Heart left ventricle (tissue), 16 donors: Measurements from ENCODE around the gene ATP11C. TPM values are rescaled to one million over a fixed set of nuclear protein-coding genes. Genes with fewer than 3 reads are reported as not detected.

Experiments used
- ATAC-seq, 4 donors: fragments of 200-7000 bp; cut with Tn5 transposase; one replicate each; pipeline ENCODE4 v1.9.1; 2020 to 2022; ENCODE audit warnings: moderate library complexity in 4 of 4, mild to moderate bottlenecking in 3 of 4, moderate number of reproducible peaks in 1 of 4
- DNase-seq, 5 donors: peaks; one replicate each; pipeline ENCODE4 v3.0.0-alpha.2; 2020
- H3K27ac ChIP-seq, 12 donors: fragments of 200-600 bp; sonication (generic) in 4 of 12; one replicate each; pipeline versions ENCODE4 v1.5.0 to v1.8.0; 2016 to 2022; ENCODE audit warnings: mild to moderate bottlenecking in 2 of 12
- H3K27me3 ChIP-seq, 9 donors: fragments of 200-600 bp; sonication (generic) in 2 of 9; one replicate each; pipeline versions ENCODE4 v1.5.1 to v1.8.0; 2016 to 2022; ENCODE audit warnings: mild to moderate bottlenecking in 3 of 9
- H3K36me3 ChIP-seq, 9 donors: fragments of 200-600 bp; sonication (generic) in 2 of 9; one replicate each; pipeline versions ENCODE4 v1.5.0 to v1.8.0; 2018 to 2022; ENCODE audit warnings: mild to moderate bottlenecking in 2 of 9
- H3K4me1 ChIP-seq, 12 donors: fragments of 200-600 bp; sonication (generic) in 4 of 12; one replicate each; pipeline versions ENCODE4 v1.5.0 to v1.8.0; 2016 to 2022; ENCODE audit warnings: mild to moderate bottlenecking in 3 of 12
- H3K4me3 ChIP-seq, 12 donors: fragments of 200-600 bp; sonication (generic) in 4 of 12; one replicate each; pipeline versions ENCODE4 v1.5.0 to v1.8.0; 2017 to 2022; ENCODE audit warnings: mild to moderate bottlenecking in 9 of 12, moderate library complexity in 4 of 12
- H3K9me3 ChIP-seq, 12 donors: fragments of 200-600 bp; sonication (generic) in 4 of 12; one replicate each; pipeline versions ENCODE4 v1.5.0 to v1.8.0; 2016 to 2022; ENCODE audit warnings: mild to moderate bottlenecking in 1 of 12
- POLR2A ChIP-seq, 2 donors: fragments of 450-650 bp; IDR thresholded peaks; one replicate each; pipeline ENCODE4 v1.6.1; 2017; ENCODE audit warnings: antibody characterized with exemption in 2 of 2, mild to moderate bottlenecking in 2 of 2, moderate library complexity in 2 of 2
- WGBS, 4 donors: extraction: QIAGEN DNeasy Blood & Tissue Kit in 2 of 4; methylation state at CpG; one replicate each; pipeline versions ENCODE4 v1.1.5 to v1.1.7; 2013 to 2018; 5-methylcytosine and 5-hydroxymethylcytosine counted together
- intact Hi-C, 10 donors: fragments of 100-400 bp; cut with DNase I; formaldehyde crosslinking; loops; one replicate each; pipeline versions ENCODE4 v1.11.1 to v1.14.2; 2022
- long read RNA-seq, 3 donors: library from polyadenylated mRNA; unstranded; transcript quantifications; one replicate each; pipeline ENCODE4 v2.0.0, GENCODE V29; 2020 to 2021
- polyA plus RNA-seq, 2 donors: library from polyadenylated mRNA; stranded (reverse); fragments of 200-250 nt; gene quantifications; one replicate each; pipeline ENCODE4 v1.2.3, GENCODE V29; 2013
- total RNA-seq, 9 donors: library from RNA; depleted of rRNA in 2 of 9; stranded (reverse); fragments of >200 nt in 2 of 9; fragmentation: NEBNext Ultra II Directional in 3 of 9; extraction: Animal tissue kit (Norgen Biotek cat#: 25700) in 3 of 9; gene quantifications; one replicate each; pipeline versions ENCODE4 v1.1.0 to v1.2.4, GENCODE V29; 2016 to 2023
- TF ChIP-seq, protein P1 (sequence below), 12 donors: fragments of 200-600 bp; sonication (generic) in 4 of 12; IDR thresholded peaks; one replicate each; pipeline versions ENCODE4 v1.5.0 to v1.8.0; 2018 to 2022; ENCODE audit warnings: antibody characterized with exemption in 12 of 12, mild to moderate bottlenecking in 5 of 12
- donor health status: ischemic (EF 13 %, LVEDD 7.1; RV severe dilation, severe dysfunction).
- donor health status: healthy with polysubstance abuse.
- donor health status: DM: no; HTN: yes; CAD: no.
- donor health status: DM: no; HTN: no; CAD: no.
- donor health status: ischemic (EF 25% LVEDD 6.9; RV normal size, moderate dysfunction).
- donor health status: ischemic (EF 25% LVEDD 5.7; RV mildly dilated, moderate dysfunction).
- donor health status: healthy.
- donor health status: DM: yes; HTN: yes; CAD: no.
- donor health status: ischemic (EF 35%, LVEDD 5.7; RV mildly dilated, moderate dysfunction).
- donor health status: nonischemic (EF 11% LVEDD 7.7; RV severe dilation, severe dysfunction).
- donor health status: DM: yes; HTN: yes; CAD: no.
- donor health status: PGD.
- donor health status: ischemic (EF 29% LVEDD 5.4; RV normal size, mild dysfunction).
- donor health status: nonischemic (EF 23%, LVEDD 6.1; RV moderate dilation, normal function).

ATP11C gene
- total RNA-seq (10 to 100 TPM in 1 of 9 donors, 1 to 10 TPM in 8; 2.1 to 10.2 (median 4.6) TPM), polyA plus RNA-seq (1 to 10 TPM; 1.1 to 3.3 TPM)
- long read RNA-seq, donor 1, partial matches to known transcripts: 3 of 4 reads
- long read RNA-seq, donor 1, other reads (novel, unspliced or antisense): 1 of 4 reads
- long read RNA-seq, donor 2, partial matches to known transcripts: 4 of 8 reads
- long read RNA-seq, donor 2, other reads (novel, unspliced or antisense): 4 of 8 reads
- long read RNA-seq, donor 3, partial matches to known transcripts: 1 of 5 reads
- long read RNA-seq, donor 3, other reads (novel, unspliced or antisense): 4 of 5 reads

DNA sequence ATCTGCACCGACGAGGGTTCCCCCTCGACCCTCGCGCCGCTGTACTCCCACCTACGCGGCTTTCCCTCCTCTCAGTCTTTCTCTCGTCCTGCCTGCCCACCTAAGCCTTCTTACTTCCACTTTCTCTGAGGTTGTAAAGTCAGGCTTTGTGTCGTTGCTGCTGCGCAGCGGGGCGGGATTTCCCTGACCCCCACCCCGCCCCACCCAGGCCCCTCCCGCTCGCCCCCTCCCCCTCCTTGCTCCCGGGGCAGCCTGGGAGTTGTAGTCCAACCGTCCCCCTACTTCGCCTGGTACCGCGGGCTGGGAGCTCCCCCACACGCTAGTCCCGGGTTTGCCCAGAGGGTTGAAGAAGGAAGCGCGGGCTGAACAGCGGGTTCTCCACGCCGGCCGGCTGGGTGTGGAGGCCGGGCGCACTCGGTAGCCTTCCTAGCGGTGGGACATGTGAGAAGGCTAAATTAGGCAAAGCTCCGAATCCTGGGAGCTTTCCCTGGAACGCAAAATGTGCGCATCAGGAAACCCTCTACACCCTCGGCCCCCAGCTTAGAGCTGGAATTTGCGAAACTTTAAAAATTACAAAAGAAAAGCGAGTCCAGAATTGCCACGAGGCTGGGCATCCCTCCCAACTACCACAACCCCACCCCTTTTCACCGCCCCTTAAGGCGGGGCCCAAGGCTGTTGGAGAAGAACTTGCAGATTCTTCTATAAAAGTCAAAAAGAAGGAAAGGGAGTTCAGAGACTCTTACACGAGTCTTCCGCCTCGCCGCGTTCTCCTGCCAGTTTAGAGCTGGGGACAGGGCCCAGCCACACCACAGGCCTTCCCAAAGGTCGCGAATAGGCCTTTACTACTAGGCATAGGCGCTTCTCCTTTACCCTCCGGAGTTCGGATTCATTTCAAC, at the start of gene ATP11C:
Gene ATP11C (minus strand): TSS at position 153 of the 896 bp plus-strand sequence. CDS start 1,011 bp downstream, outside the sequence.
- DNase-seq (peak; percentile 80 to 87 (median 85)), ATAC-seq (peak; percentile 93 to 99 (median 96))
- Histone ChIP-seq H3K27ac (peak within 1 kb of the TSS; percentile 82 to 97 (median 91)), H3K27me3 (peaks cover 0 to 14% (median 0%) of the 10 kb centered on the region in 9 donors), H3K4me3 (peak within 1 kb of the TSS; percentile 52 to 97 (median 77)), H3K9me3 (no peaks in the 10 kb centered on the region), H3K4me1 (peaks cover 0 to 10% (median 0%) of the 10 kb centered on the region in 12 donors), H3K36me3 (no peaks in the 10 kb centered on the region)
- TF ChIP-seq, protein P1, sequence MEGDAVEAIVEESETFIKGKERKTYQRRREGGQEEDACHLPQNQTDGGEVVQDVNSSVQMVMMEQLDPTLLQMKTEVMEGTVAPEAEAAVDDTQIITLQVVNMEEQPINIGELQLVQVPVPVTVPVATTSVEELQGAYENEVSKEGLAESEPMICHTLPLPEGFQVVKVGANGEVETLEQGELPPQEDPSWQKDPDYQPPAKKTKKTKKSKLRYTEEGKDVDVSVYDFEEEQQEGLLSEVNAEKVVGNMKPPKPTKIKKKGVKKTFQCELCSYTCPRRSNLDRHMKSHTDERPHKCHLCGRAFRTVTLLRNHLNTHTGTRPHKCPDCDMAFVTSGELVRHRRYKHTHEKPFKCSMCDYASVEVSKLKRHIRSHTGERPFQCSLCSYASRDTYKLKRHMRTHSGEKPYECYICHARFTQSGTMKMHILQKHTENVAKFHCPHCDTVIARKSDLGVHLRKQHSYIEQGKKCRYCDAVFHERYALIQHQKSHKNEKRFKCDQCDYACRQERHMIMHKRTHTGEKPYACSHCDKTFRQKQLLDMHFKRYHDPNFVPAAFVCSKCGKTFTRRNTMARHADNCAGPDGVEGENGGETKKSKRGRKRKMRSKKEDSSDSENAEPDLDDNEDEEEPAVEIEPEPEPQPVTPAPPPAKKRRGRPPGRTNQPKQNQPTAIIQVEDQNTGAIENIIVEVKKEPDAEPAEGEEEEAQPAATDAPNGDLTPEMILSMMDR (IDR thresholded peaks at IDR 0.05): peak in 5 of 12 donors; percentile 3 to 30 (median 14)
- peak in 1 of 2 donors; percentile 59 for TF ChIP-seq POLR2A (IDR thresholded peaks at IDR 0.05)
- WGBS, 4 donors: 2 to 22% (median 13%) methylated on average over 51 to 52 of the region's 52 CpGs
- intact Hi-C loops: loop anchor here in 3 of 10 donors (2.0 to 10.0 kb wide), 4 partner anchors 52 to 168 kb away; no protein-coding TSS in a partner anchor

DNA sequence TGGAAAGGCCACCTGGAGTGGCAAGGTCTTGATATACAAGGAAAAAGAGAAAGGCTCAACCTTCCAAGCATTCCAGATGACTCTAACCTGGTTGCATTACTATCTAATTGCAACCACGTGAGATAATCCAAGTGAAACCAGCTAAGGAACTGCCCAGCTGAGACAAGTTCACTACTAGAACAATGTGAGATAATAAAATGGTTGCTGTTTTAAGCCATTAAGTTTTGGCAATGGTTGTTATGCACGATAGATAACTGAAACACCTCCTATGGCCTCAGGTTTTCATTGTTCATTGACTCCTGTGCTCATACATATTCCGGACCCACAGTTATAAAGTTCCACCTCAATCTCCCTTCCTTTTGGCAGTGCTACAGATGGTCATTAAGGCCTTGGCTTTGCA, 41.6 kb upstream of the ATP11C start:
- no peak overlapping the region for H3K27ac ChIP-seq
- no peak for ATAC-seq
- WGBS, 4 donors: 60 to 84% (median 71%) methylated on average over 3 of the region's 3 CpGs
- intact Hi-C loops: loop anchor here in 1 of 10 donors (10.0 kb wide), 1 partner anchor 1200 kb away; no protein-coding TSS in a partner anchor
- peaks cover 0 to 8% (median 0%) of the 10 kb centered on the region in 12 donors for H3K9me3 ChIP-seq
- no peak overlapping the region for H3K4me3 ChIP-seq
- no peak for DNase-seq
- no peaks in the 10 kb centered on the region for H3K4me1 ChIP-seq
- peaks cover 0 to 18% (median 0%) of the 10 kb centered on the region in 9 donors for H3K27me3 ChIP-seq
- TF ChIP-seq, protein P1 (IDR thresholded peaks at IDR 0.05): no peak
- TF ChIP-seq POLR2A (IDR thresholded peaks at IDR 0.05): no peak
- no peaks in the 10 kb centered on the region for H3K36me3 ChIP-seq

DNA sequence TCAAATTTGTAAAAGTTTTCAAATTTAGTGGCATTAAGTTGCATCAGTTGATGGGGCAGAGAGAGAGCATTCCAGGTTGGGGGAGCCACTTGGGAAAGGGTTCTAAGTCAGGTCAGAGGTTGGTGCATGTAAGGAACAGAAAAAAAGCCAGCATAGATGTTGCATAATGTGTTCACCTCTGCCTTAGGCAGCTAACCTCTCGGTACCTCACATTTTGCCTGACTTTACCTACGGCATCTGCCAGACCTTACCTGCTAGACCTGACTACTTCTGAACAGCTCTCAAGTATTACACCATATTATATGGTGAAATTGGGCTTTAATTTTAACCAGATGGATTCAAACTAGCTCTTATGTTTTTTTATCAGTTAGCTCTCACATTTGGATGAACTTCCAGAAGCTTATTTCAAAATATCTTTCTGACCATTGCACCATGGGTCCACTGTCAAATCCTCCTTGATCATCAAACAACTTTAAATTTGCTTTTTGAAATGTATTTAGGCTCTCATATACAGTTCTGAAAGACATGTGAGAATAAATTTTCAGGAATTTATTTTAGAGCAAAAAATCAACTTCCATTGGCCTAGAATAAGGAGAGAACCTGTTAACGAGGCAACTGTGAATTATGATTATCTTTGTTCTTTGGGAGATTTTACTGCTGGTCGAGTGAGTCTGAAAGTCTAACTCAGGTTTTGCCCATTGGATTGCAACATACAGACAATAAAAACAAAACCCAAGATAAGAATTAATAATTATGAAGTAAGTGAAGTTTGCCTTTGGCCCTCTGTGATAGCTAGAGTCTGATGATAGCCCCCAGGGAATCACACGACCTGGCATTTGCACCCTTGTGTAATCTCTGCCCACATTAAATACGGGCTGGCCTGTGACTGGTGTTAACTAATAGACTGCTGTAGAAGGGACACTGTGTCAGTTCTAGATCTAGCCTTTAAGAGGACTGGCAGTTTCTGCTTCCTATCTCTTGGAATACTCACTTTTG, 40.1 kb upstream of the ATP11C start:
- H3K27ac ChIP-seq: no peak overlapping the region
- H3K36me3 ChIP-seq: no peaks in the 10 kb centered on the region
- intact Hi-C loops: loop anchor here in 1 of 10 donors (10.0 kb wide), 1 partner anchor 1198 kb away; no protein-coding TSS in a partner anchor
- peaks cover 0 to 8% (median 0%) of the 10 kb centered on the region in 12 donors for H3K9me3 ChIP-seq
- WGBS, 4 donors: 56 to 80% (median 72%) methylated on average over 6 of the region's 6 CpGs
- H3K4me3 ChIP-seq: no peak overlapping the region
- TF ChIP-seq POLR2A (IDR thresholded peaks at IDR 0.05): no peak
- TF ChIP-seq, protein P1 (IDR thresholded peaks at IDR 0.05): no peak
- no peaks in the 10 kb centered on the region for H3K4me1 ChIP-seq
- DNase-seq (no peak), ATAC-seq (no peak)
- peaks cover 0 to 24% (median 0%) of the 10 kb centered on the region in 9 donors for H3K27me3 ChIP-seq
